Lower leg skin (tissue), 4 donors: ENCODE results near the gene B3GNT4. TPM values are rescaled to one million over a fixed set of nuclear protein-coding genes. Genes with fewer than 3 reads are reported as not detected.

Source experiments
- DNase-seq, 2 donors: peaks; one replicate each; pipeline ENCODE4 v3.0.0-alpha.2; 2019; ENCODE audit warnings: low spot score in 2 of 2
- H3K4me3 ChIP-seq: fragments of 200-600 bp; sonication (generic); 2 replicates; pipeline ENCODE4 v1.5.1; 2017; ENCODE audit warnings: mild to moderate bottlenecking, low read depth; ENCODE audit not compliant: poor library complexity, severe bottlenecking
- POLR2A ChIP-seq, 2 donors: fragments of 450-650 bp; IDR thresholded peaks; one replicate each; pipeline ENCODE4 v1.6.1; 2016 to 2017; ENCODE audit warnings: antibody characterized with exemption in 2 of 2, mild to moderate bottlenecking in 1 of 2, moderate library complexity in 1 of 2
- WGBS, 2 donors: methylation state at CpG; one replicate each; pipeline ENCODE4 v1.1.5; 2018; 5-methylcytosine and 5-hydroxymethylcytosine counted together
- intact Hi-C: fragments of 100-400 bp; cut with DNase I; formaldehyde crosslinking; loops from one replicate; pipeline ENCODE4 v1.15.0; 2023; ENCODE audit warnings: low total_unique reads
- total RNA-seq, 4 donors: library from RNA; depleted of rRNA; stranded (reverse); fragments of >200 nt; gene quantifications; one replicate each; pipeline ENCODE4 v1.1.0, GENCODE V29; 2016
- TF ChIP-seq, protein P1 (sequence below), 3 donors: fragments of 450-650 bp; IDR thresholded peaks; one replicate each; pipeline ENCODE4 v1.5.1; 2016; ENCODE audit warnings: antibody characterized with exemption in 3 of 3, mild to moderate bottlenecking in 3 of 3, moderate library complexity in 2 of 3

The B3GNT4 gene
- total RNA-seq, 4 donors from 2014 or later, result 7.4 to 14.9 (median 8.1) TPM

DNA sequence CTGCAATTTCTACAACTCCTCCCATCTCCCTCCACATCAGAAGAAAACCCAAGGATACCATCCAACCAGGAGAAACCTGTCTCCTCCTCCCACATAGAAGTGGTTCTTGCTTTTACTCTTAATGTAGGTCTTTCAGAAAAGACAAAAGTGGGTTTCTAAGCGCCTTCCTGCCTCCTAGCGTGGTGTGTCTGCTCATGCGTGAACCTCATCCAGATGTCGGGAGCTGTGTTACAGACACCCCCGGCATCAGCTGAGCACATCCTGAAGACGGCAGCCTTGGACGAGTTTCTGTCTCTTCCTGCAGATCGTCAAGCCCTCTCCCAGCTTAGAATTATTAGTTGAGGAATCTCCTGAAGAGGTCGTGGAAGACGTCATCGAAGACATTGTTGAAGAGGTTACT is 11.1 kb upstream of the B3GNT4 start:
- TF ChIP-seq, protein P1, sequence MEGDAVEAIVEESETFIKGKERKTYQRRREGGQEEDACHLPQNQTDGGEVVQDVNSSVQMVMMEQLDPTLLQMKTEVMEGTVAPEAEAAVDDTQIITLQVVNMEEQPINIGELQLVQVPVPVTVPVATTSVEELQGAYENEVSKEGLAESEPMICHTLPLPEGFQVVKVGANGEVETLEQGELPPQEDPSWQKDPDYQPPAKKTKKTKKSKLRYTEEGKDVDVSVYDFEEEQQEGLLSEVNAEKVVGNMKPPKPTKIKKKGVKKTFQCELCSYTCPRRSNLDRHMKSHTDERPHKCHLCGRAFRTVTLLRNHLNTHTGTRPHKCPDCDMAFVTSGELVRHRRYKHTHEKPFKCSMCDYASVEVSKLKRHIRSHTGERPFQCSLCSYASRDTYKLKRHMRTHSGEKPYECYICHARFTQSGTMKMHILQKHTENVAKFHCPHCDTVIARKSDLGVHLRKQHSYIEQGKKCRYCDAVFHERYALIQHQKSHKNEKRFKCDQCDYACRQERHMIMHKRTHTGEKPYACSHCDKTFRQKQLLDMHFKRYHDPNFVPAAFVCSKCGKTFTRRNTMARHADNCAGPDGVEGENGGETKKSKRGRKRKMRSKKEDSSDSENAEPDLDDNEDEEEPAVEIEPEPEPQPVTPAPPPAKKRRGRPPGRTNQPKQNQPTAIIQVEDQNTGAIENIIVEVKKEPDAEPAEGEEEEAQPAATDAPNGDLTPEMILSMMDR (IDR thresholded peaks at IDR 0.05), result no peak
- TF ChIP-seq POLR2A (IDR thresholded peaks at IDR 0.05), result no peak
- H3K4me3 ChIP-seq, result no peak overlapping the region
- intact Hi-C loops, result no loop called here
- WGBS, 2 donors, result 78 to 82% methylated on average over 11 of the region's 11 CpGs
- DNase-seq, result no peak

DNA sequence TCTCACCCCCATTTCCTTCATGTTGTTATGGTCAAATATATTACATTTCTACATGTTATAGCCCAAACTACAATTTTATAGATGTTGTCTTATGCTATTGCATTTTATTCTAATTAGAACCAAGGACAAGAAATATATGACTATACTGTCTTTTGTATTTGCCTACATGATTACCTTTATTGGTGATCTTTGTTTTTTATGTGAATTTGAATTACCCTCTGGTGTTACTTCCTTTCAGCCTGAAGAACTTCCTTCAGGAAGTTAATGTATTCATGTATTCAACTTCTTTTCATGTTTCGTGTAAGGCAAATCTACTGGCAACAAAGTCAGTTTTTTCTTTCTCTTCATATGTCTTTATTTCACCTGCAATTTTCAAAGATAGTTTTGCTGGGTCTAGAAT is 8.7 kb upstream of the B3GNT4 start:
- TF ChIP-seq, protein P1 (IDR thresholded peaks at IDR 0.05), result no peak
- no peak for TF ChIP-seq POLR2A (IDR thresholded peaks at IDR 0.05)
- H3K4me3 ChIP-seq, result no peak overlapping the region
- DNase-seq, result no peak
- intact Hi-C loops, result no loop called here
- WGBS, 2 donors, result 55 to 69% methylated on average over 1 of the region's 1 CpG

DNA sequence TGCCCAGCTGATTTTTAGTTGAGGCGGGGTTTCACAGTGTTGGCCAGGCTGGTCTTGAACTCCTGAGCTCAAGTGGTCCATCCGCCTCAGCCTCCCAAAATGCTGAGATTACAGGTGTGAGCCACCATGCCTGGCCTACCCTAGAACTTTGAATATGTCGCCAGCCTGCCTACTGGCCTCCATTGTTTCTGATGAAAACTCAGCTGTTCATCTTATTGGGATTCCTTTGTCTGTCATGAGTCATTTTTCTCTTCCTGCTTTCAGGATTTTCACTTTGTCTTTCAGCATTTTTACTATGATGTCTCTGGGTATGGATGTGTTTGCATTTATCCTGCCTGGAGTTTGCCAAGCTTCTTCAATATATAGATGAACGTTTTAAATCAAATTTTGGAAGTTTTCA is 8.1 kb upstream of the B3GNT4 start:
- TF ChIP-seq, protein P1 (IDR thresholded peaks at IDR 0.05), result no peak
- no peak for TF ChIP-seq POLR2A (IDR thresholded peaks at IDR 0.05)
- no peak overlapping the region for H3K4me3 ChIP-seq
- intact Hi-C loops, result no loop called here
- 92 to 97% methylated on average over 4 of the region's 4 CpGs for WGBS, 2 donors
- no peak for DNase-seq

DNA sequence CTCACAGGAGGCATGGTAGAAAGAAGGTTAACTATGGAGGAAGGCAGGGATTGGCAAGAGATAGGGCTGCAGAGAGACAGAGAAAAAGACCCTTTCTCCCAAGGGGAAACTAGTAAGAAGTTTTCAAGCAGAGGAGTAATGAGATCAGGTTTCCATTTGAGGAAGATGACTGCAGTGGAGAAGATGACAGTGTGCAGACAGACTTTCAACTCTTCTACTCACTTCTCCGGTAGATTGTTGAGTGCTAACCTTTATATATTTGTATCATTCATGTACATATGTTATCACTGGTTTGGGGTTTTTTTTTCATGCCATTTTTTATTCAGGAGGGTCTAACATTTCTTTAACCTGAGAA is 5.9 kb upstream of the B3GNT4 start:
- intact Hi-C loops, result no loop called here
- TF ChIP-seq, protein P1 (IDR thresholded peaks at IDR 0.05), result no peak
- no peak for TF ChIP-seq POLR2A (IDR thresholded peaks at IDR 0.05)
- no peak for DNase-seq
- WGBS, 2 donors, result 48 to 67% methylated on average over 1 of the region's 1 CpG
- no peak overlapping the region for H3K4me3 ChIP-seq

DNA sequence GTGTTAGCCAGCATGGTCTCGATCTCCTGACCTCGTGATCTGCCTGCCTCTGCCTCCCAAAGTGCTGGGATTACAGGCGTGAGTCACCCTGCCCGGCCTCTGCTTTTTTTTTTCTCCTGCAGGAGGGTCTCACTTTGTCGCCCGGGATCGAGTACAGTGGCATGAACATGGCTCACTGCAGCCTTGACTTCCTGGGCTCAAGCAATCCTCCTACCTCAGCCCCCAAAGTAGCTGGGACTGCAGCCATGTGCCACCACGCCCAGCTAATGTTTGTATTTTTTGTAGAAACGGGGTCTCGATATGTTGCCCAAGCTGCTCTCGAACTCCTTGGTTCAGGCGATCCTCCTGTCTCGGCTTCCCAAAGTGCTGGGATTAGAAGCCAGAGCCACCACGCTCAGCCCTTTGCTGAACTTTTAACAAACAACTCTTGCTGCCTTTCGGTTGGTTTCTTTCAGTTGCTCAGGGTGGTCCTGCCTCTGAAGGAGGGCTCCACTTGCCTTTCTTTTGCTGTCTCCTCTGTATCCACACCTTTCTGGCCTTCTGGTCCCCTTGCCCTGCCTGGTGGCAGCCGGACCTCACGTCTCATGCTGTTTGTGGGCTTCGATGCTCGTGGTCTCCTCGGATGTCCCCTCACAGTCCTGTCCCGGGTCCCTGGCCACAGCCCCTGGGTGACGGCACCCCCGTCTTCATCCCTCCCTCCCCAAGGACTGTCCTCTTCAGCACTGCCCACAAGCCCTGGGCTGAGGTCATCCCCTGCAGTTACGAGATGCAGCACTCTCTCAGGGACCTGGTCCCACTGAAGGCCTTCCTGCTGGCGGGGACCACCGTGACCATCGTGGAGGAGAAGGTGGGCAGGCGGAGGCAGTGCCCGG is 3.8 kb upstream of the B3GNT4 start:
- TF ChIP-seq, protein P1 (IDR thresholded peaks at IDR 0.05), result no peak
- WGBS, 2 donors, result 90 to 93% methylated on average over 29 of the region's 29 CpGs
- H3K4me3 ChIP-seq, result no peak overlapping the region
- intact Hi-C loops, result no loop called here
- peak in 1 of 2 donors; percentile 71 for DNase-seq
